Forelimb muscle (tissue), 1 donor: ENCODE results near the gene ADGRG6. TPM values are rescaled to one million over a fixed set of nuclear protein-coding genes. Genes with fewer than 3 reads are reported as not detected.
A peak's percentile ranks its signal among the peaks of the same experiment; 100 is the strongest.

Experiments used
- DNase-seq: peaks from one replicate; pipeline ENCODE4 v3.0.0-alpha.2; 2013; ENCODE audit warnings: low read depth
- polyA plus RNA-seq: library from polyadenylated mRNA; unstranded; fragments of 120-200 nt; gene quantifications from one replicate; pipeline ENCODE4 v1.2.1, GENCODE V29; 2013; ENCODE audit not compliant: insufficient read length

Gene ADGRG6
- polyA plus RNA-seq, 1 donor: 11.2 TPM

- DNase-seq: no peak
Observed at GRCh38 chr6:142376115-142376514, 74.3 kb downstream of the ADGRG6 start.

GRCh38 chr6:142376800-142377496, 75.1 kb downstream of the ADGRG6 start:
- DNase-seq: no peak

DNA sequence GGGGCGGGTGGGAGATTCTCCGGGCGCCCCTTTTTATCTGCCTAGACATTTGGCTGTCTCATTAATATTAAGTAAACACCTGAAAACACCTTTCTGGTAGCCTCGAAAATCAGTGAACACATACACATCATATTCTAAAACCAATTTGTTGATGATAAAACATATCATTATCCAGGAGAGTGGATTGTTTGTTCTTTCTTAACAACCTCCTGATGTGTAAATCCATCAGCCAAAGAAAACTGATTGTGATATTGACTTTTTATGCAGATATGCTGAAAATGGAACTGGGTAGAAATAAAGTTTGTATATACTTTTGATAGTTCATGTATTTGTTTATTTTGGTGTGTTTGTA, 75.7 kb downstream of the ADGRG6 start:
- DNase-seq: no peak

GRCh38 chr6:142378138-142378875, 76.5 kb downstream of the ADGRG6 start:
- DNase-seq: peak; percentile 57

- no peak for DNase-seq
Observed at GRCh38 chr6:142380626-142381025, 78.8 kb downstream of the ADGRG6 start.

DNA sequence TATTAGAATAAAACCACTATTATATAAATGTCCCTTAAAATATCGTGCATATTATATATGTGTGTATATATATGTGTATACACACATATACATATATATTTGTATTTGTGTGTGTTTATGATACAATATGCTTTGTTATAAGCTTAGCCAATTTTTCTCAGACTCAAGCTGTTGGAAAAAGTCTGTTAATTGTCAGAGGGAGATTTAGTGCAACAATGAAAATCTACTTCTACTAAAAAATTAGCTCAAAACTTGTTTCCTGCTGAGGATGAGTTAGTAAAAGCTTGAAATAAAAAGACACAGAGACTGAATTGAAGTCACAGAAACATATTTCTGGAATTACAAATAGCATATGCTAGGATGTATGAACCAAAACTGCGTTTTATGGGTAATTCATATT, 79.4 kb downstream of the ADGRG6 start:
- no peak for DNase-seq

- DNase-seq: no peak
Observed at GRCh38 chr6:142381845-142382378, 80.1 kb downstream of the ADGRG6 start.

GRCh38 chr6:142384519-142385254, 82.9 kb downstream of the ADGRG6 start:
- DNase-seq: peak; percentile 28

DNA sequence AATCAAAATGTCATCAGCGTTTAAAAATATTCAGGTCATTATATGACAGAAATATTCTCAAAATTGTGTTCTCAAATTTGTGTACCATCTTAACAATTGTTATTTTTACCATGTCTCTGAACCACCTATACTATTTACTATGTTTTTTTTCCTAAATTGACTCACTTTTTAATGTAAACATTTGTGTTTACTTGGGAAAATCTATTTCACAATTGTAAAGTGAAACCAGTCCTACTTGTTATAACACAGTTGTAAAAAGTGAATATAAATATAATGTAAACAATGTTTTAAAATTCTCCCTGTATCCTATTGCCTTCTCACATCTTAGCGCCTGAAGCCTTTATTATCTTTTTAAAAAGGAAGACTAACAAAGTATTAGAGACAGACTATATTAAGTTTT, 83.5 kb downstream of the ADGRG6 start:
- no peak for DNase-seq

- DNase-seq: no peak
Observed at GRCh38 chr6:142386657-142387056, 84.8 kb downstream of the ADGRG6 start.

DNA sequence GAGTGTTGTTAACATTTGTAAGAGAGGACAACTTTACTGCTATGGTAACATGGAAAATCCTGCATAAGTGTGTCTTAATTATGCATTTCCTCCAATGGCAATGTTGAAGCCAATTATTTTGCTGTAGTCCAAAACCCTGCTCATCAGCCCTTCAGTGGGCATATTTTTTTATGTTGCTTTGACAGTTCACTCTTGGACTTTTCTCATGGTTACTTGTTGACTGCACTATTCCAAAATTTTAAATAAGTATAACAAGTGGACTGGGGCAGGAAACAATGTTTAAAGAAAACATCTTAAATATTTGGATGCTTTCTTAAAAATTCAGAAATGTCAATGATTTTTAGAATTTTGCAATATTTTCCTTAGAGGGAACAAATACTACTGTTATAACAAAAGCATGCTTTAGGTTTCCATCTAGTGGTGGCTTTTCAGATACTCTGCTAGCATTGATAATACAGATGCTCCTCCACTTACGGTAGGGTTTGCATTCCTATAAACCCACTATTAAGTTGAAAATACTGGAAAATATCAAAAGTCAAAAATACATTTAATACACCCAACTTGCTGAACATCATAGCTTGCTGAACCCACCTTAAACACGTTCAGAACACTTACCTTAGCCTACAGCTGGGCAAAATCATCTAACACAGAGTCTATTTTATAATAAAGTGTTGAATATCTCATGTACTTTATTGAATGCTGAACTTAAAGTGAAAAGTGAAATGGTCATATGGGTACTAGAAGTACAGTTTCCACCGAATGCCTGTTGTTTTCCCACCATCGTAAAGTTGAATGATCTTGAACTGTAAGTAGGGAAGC, 86.4 kb downstream of the ADGRG6 start:
- peak; percentile 51 for DNase-seq

- no peak for DNase-seq
Observed at GRCh38 chr6:142395266-142395665, 93.5 kb downstream of the ADGRG6 start.

- no peak for DNase-seq
Observed at GRCh38 chr6:142395768-142396231, 94.0 kb downstream of the ADGRG6 start.

- no peak for DNase-seq
Observed at GRCh38 chr6:142398353-142398752, 96.5 kb downstream of the ADGRG6 start.

DNA sequence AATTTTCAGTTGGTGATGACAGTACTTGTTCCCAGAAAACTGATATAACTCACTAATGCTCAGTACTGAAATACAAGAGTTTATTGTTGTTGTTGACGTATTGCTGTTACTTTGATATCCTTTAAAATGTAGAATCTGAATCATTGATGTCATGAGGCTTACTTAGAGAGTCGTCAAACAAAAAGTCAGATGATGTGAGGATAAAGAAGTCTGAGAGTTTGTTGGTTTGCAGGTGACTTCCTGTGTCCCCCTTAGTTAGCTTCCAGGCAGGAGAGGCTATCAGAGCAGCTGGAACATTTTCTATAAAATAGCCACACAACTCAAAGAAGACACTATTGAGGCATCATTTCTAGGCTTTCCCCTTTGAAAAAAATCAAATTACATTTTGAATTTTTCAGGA, 97.9 kb downstream of the ADGRG6 start:
- DNase-seq: no peak

DNA sequence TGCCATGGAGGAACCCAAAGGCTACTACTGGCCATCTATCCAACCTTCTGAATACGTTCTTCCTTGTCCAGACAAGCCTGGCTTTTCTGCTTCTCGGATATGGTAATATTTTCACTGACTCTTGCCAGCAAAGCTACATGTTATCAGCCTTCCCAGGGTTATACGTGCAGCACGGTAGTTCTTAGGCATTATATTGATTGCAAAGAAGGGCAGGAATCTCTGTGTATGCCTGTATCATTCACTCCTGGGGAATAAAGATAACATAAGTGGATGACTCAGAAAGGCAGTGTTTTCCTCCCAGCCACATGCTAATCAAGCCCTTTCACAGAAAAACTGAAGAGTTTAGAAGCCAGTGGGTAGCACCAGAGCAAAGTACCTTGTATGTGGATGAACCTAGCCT, 98.7 kb downstream of the ADGRG6 start:
- DNase-seq: no peak

DNA sequence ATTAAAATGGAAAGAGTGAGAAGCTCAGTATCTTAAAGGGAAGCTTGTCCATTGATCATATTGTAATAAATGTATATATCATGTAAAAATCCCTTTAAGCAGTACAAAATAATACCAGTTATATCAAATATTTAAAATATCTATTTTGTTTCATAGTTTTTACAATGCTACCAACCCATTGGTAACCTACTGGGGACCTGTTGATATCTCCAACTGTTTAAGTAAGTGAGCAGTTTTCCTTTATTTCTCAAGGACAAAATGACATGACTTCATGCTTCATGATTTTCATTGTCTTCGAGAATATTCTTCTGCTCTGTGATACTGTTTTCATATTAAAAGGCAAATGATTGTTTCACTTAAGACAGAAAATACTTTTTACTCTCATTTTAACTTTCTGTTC, 100.0 kb downstream of the ADGRG6 start:
- DNase-seq: no peak

DNA sequence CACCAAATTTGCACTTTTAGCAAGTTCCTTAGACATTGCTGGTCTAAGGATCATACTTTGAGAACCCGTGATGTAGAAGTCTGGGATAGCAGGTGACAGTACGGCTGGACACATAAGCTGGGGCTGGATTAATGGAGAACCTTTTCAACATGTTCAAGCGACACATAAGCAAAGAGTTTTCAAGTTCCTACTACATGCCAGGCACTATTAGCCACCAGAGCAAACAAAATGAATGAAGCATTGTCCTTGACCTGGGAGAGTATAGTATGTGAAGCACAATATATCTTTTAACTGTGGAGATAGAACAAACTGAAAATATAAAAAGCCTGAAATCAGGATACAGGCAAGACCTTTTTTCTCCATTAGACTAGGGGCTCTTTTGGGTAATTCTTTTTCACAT, 102.9 kb downstream of the ADGRG6 start:
- no peak for DNase-seq

DNA sequence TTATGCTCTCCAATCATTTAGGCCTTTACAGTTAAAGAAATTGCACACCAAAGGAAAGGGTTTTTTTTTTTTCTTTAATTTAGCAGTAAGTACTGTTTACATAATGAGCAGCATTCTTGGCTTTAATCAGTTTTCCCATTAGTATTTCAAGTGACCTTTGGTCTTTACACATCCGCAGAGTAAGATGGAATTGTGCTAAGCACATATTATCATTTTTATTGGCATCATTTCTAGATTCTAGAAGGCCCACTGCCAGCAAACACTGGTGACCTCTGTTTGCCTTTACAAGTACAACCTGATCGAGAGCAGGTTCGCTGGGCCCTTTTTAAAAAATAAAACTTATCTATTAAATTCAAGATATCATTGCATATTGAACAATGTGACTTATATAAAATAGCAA, 104.3 kb downstream of the ADGRG6 start:
- DNase-seq: no peak

- no peak for DNase-seq
Observed at GRCh38 chr6:142407685-142408273, 106.0 kb downstream of the ADGRG6 start.

DNA sequence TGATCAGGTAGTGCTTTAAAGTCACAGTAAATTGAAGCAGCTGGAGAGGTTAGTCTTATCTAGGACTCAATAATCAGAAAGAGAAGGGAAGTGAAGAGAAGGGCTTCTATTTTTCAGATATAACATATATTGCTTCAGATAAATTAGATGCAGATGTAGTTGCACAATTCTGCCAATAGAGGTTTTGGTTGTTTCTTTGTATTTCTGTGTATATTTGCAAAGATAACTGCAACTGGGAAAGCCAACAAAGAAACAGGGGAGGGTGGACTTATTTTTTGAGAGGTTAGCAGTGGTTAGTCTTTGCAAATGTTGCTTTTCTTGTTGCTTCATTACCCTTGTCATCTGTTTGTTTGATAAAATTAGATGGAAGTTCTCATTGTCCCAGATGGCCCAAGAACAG, 106.6 kb downstream of the ADGRG6 start:
- no peak for DNase-seq
